A673 (cell line): ENCODE measurements around the gene SLC22A2. TPM values are rescaled to one million over a fixed set of nuclear protein-coding genes. Genes with fewer than 3 reads are reported as not detected.

ENCODE experiments used
- Bru-seq: library from RNA; stranded (reverse); fragments of 400-500 nt; gene quantifications from one replicate; lab custom pipeline; 2021; lab: Mats Ljungman, UMichigan
- BruChase-seq, 2 experiments: library from RNA; stranded (reverse); fragments of 400-500 nt; gene quantifications; one replicate each; lab custom pipeline; 2021; lab: Mats Ljungman, UMichigan
- BruUV-seq: library from RNA; stranded (reverse); fragments of 400-500 nt; replicated peaks from 2 replicates; lab custom pipeline; 2021; lab: Mats Ljungman, UMichigan
- CTCF ChIA-PET: fragments of 300-600 bp; sonication (Branson Sonifier 250); formaldehyde crosslinking; loops from one replicate; lab custom pipeline; 2022; ENCODE audit warnings: antibody characterized with exemption; lab: Charles Lee
- POLR2A ChIA-PET: fragments of 300-600 bp; sonication (Branson Sonifier 250); formaldehyde crosslinking; loops from one replicate; lab custom pipeline; 2022; ENCODE audit warnings: antibody characterized with exemption; ENCODE audit not compliant: low non-redundant PET; lab: Charles Lee
- DNase-seq: peaks from one replicate; pipeline ENCODE4 v3.0.0-alpha.2; 2015; ENCODE audit warnings: low spot score
- H3K27ac ChIP-seq: fragments of 200-600 bp; sonication (generic); 2 replicates; pipeline ENCODE4 v1.5.1; 2016; ENCODE audit warnings: mixed run types, low read depth, mild to moderate bottlenecking, mixed read lengths, antibody characterized with exemption, low read length; ENCODE audit not compliant: poor library complexity, severe bottlenecking
- H3K27me3 ChIP-seq: fragments of 200-600 bp; sonication (generic); replicated peaks from 2 replicates; pipeline ENCODE4 v1.6.1; 2017; ENCODE audit warnings: mixed run types, low read depth, mild to moderate bottlenecking, mixed read lengths, antibody characterized with exemption, low read length; ENCODE audit not compliant: insufficient read depth, poor library complexity
- H3K36me3 ChIP-seq: fragments of 200-600 bp; sonication (generic); 2 replicates; pipeline ENCODE4 v1.6.1; 2016; ENCODE audit warnings: mixed run types, mild to moderate bottlenecking, mixed read lengths, antibody characterized with exemption, low read length; ENCODE audit not compliant: insufficient read depth, poor library complexity, severe bottlenecking
- H3K4me1 ChIP-seq: fragments of 200-600 bp; sonication (generic); 2 replicates; pipeline ENCODE4 v1.6.1; 2017; ENCODE audit warnings: mixed run types, mild to moderate bottlenecking, mixed read lengths, antibody characterized with exemption, low read length; ENCODE audit not compliant: insufficient read depth, poor library complexity, severe bottlenecking
- H3K4me3 ChIP-seq: fragments of 200-600 bp; sonication (generic); 2 replicates; pipeline ENCODE4 v1.5.1; 2016; ENCODE audit warnings: low read depth, mixed run types, mild to moderate bottlenecking, mixed read lengths, low read length; ENCODE audit not compliant: poor library complexity, severe bottlenecking
- H3K9me3 ChIP-seq: fragments of 200-600 bp; sonication (generic); 2 replicates; pipeline ENCODE4 v1.6.1; 2016; ENCODE audit warnings: mixed run types, low read depth, mild to moderate bottlenecking, mixed read lengths, antibody characterized with exemption, low read length; ENCODE audit not compliant: poor library complexity, severe bottlenecking
- CTCF ChIP-seq: fragments of 300-800, 200-600 bp; sonication (generic); conservative IDR thresholded peaks from 2 replicates; pipeline ENCODE4 v1.5.1; 2017; ENCODE audit warnings: low read depth, mild to moderate bottlenecking, antibody characterized with exemption, low read length, moderate library complexity, mixed read lengths
- EZH2 ChIP-seq: fragments of 200-600 bp; sonication (generic); IDR thresholded peaks from 2 replicates; pipeline ENCODE4 v1.6.1; 2017; ENCODE audit warnings: borderline replicate concordance, low read depth, mild to moderate bottlenecking, mixed read lengths, antibody characterized with exemption, low read length; ENCODE audit not compliant: poor library complexity, severe bottlenecking
- intact Hi-C: fragments of 100-400 bp; cut with micrococcal nuclease; formaldehyde crosslinking; loops from one replicate; pipeline ENCODE4 v1.10.0; 2022; ENCODE audit not compliant: unreplicated experiment
- long read RNA-seq: library from polyadenylated mRNA; stranded (forward); transcript quantifications from one replicate; pipeline ENCODE4 v2.0.0, GENCODE V29; 2022
- total RNA-seq: library from RNA; stranded (reverse); gene quantifications from 2 replicates; pipeline ENCODE4 v1.2.3, GENCODE V29; 2021

SLC22A2 gene
- total RNA-seq (not detected in 2 replicates), Bru-seq, nascent RNA (not detected), BruChase-seq, experiment 1, labeled RNA remaining after a 2-hour chase (not detected), BruChase-seq, experiment 2, labeled RNA remaining after a 6-hour chase (not detected)
- long read RNA-seq, result 0 reads

- BruUV-seq, result no TSS peak
- POLR2A ChIA-PET, result no interaction called here
Observed at GRCh38 chr6:160258346-160259142, at the start of gene SLC22A2. TSS of gene SLC22A2 (minus strand) at chr6:160258821. CDS start at chr6:160258757, 64 bp downstream.

GRCh38 chr6:160305926-160306713 lies 47.5 kb upstream of the SLC22A2 start:
- CTCF ChIA-PET, result no interaction called here

More at GRCh38 chr6:160258346-160259142, at the start of gene SLC22A2:
- DNase-seq, result no peak
- CTCF ChIA-PET, result no interaction called here
- Histone ChIP-seq H3K27ac (no peak within 1 kb of the TSS), H3K4me3 (no peak within 1 kb of the TSS), H3K9me3 (no peaks in the 10 kb centered on the region), H3K27me3 (peaks cover 4% of the 10 kb centered on the region), H3K4me1 (no peaks in the 10 kb centered on the region), H3K36me3 (no peaks in the 10 kb centered on the region)
- intact Hi-C loops, result no loop called here
- TF ChIP-seq CTCF (no peak), EZH2 (no peak)

More at GRCh38 chr6:160305926-160306713, 47.5 kb upstream of the SLC22A2 start:
- Histone ChIP-seq H3K9me3 (peaks cover 7% of the 10 kb centered on the region), H3K4me3 (no peak overlapping the region), H3K4me1 (no peaks in the 10 kb centered on the region), H3K27ac (no peak overlapping the region), H3K27me3 (no peaks in the 10 kb centered on the region), H3K36me3 (no peaks in the 10 kb centered on the region)
- intact Hi-C loops, result no loop called here
- POLR2A ChIA-PET, result no interaction called here
- TF ChIP-seq CTCF (no peak), EZH2 (no peak)
- no TSS peak for BruUV-seq
- DNase-seq, result no peak
